NCI-H446 treated with DMSO at 0.1 percent for 48 hours (cell line): ENCODE measurements around the gene AOAH.

Experiments used
- DNase-seq: peaks from one replicate; lab custom pipeline; 2025; lab: John Stamatoyannopoulos, UW

Gene AOAH

GRCh38 chr7:36691983-36692382 is 32.3 kb downstream of the AOAH start:
- DNase-seq, result no peak

GRCh38 chr7:36690514-36691187 is 33.6 kb downstream of the AOAH start:
- no peak for DNase-seq

GRCh38 chr7:36690041-36690440 is 34.3 kb downstream of the AOAH start:
- no peak for DNase-seq

GRCh38 chr7:36686499-36686898 is 37.8 kb downstream of the AOAH start:
- no peak for DNase-seq

- no peak for DNase-seq
These were observed 39.3 kb downstream of the AOAH start for GRCh38 chr7:36684954-36685353.

GRCh38 chr7:36683695-36684357 is 40.5 kb downstream of the AOAH start:
- DNase-seq, result no peak

GRCh38 chr7:36683111-36683510 is 41.2 kb downstream of the AOAH start:
- DNase-seq, result no peak

GRCh38 chr7:36682102-36682501 is 42.2 kb downstream of the AOAH start:
- DNase-seq, result no peak

- no peak for DNase-seq
These were observed 46.4 kb downstream of the AOAH start for GRCh38 chr7:36677769-36678437.

- DNase-seq, result no peak
These were observed 50.6 kb downstream of the AOAH start for GRCh38 chr7:36673703-36674102.

- DNase-seq, result no peak
These were observed 52.9 kb downstream of the AOAH start for GRCh38 chr7:36671432-36671829.

GRCh38 chr7:36670585-36671431 is 53.5 kb downstream of the AOAH start:
- peak; percentile 28 for DNase-seq

GRCh38 chr7:36668750-36669149 is 55.5 kb downstream of the AOAH start:
- no peak for DNase-seq

- DNase-seq, result no peak
These were observed 56.2 kb downstream of the AOAH start for GRCh38 chr7:36668080-36668479.

- DNase-seq, result no peak
These were observed 57.1 kb downstream of the AOAH start for GRCh38 chr7:36667007-36667745.

- DNase-seq, result no peak
These were observed 60.8 kb downstream of the AOAH start for GRCh38 chr7:36663481-36663880.

- no peak for DNase-seq
These were observed 63.0 kb downstream of the AOAH start for GRCh38 chr7:36661135-36661840.

- DNase-seq, result no peak
These were observed 64.5 kb downstream of the AOAH start for GRCh38 chr7:36659638-36660341.

- no peak for DNase-seq
These were observed 65.2 kb downstream of the AOAH start for GRCh38 chr7:36659172-36659516.

GRCh38 chr7:36658335-36659171 is 65.7 kb downstream of the AOAH start:
- DNase-seq, result no peak
